Karpas-422 (cell line): ENCODE results near the gene SLC39A11. TPM values are rescaled to one million over a fixed set of nuclear protein-coding genes. Genes with fewer than 3 reads are reported as not detected.

Source experiments
- DNase-seq: peaks from one replicate; pipeline ENCODE4 v3.0.0-alpha.2; 2015
- H2AFZ ChIP-seq: fragments of 200-600 bp; sonication (generic); 2 replicates; pipeline ENCODE4 v1.6.1; 2014; ENCODE audit warnings: antibody characterized with exemption, low read length, mixed read lengths
- H3K27ac ChIP-seq: fragments of 200-600 bp; sonication (generic); 2 replicates; pipeline ENCODE4 v1.5.1; 2014; ENCODE audit warnings: mild to moderate bottlenecking, low read length, moderate library complexity
- H3K27me3 ChIP-seq: fragments of 200-600 bp; sonication (generic); 2 replicates; pipeline ENCODE4 v1.6.1; 2014; ENCODE audit warnings: low read length, mixed read lengths
- H3K36me3 ChIP-seq: fragments of 200-600 bp; sonication (generic); 2 replicates; pipeline ENCODE4 v1.6.1; 2014; ENCODE audit warnings: low read length, mixed read lengths; ENCODE audit not compliant: insufficient read depth
- H3K4me1 ChIP-seq: fragments of 200-600 bp; sonication (generic); 2 replicates; pipeline ENCODE4 v1.6.1; 2014; ENCODE audit warnings: mild to moderate bottlenecking, low read length, mixed read lengths
- H3K4me2 ChIP-seq: fragments of 200-600 bp; sonication (generic); 2 replicates; pipeline ENCODE4 v1.6.1; 2014; ENCODE audit warnings: low read length, low read depth, mild to moderate bottlenecking; ENCODE audit not compliant: poor library complexity, severe bottlenecking
- H3K4me3 ChIP-seq: fragments of 200-600 bp; sonication (generic); 2 replicates; pipeline ENCODE4 v1.5.1; 2014; ENCODE audit warnings: mild to moderate bottlenecking, antibody characterized with exemption, low read length, mixed read lengths
- H3K79me2 ChIP-seq: fragments of 200-600 bp; sonication (generic); 2 replicates; pipeline ENCODE4 v1.6.1; 2014; ENCODE audit warnings: mild to moderate bottlenecking, low read length, mixed read lengths
- H3K9ac ChIP-seq: fragments of 200-600 bp; sonication (generic); 2 replicates; pipeline ENCODE4 v1.6.0; 2014; ENCODE audit warnings: low read length
- H3K9me2 ChIP-seq: fragments of 200-600 bp; sonication (generic), shearing (Covaris generic); replicated peaks from 2 replicates; pipeline ENCODE4 v1.6.0; 2014; ENCODE audit warnings: mild to moderate bottlenecking, low read length, moderate library complexity; ENCODE audit not compliant: insufficient read depth
- H3K9me3 ChIP-seq: fragments of 300-700, 200-600 bp; sonication (generic); 2 replicates; pipeline ENCODE4 v1.6.1; 2014; ENCODE audit warnings: low read length, mixed read lengths
- H4K20me1 ChIP-seq: fragments of 200-600 bp; sonication (generic); 2 replicates; pipeline ENCODE4 v1.6.1; 2014; ENCODE audit warnings: mild to moderate bottlenecking, antibody characterized with exemption, low read length, low read depth; ENCODE audit not compliant: insufficient read depth
- total RNA-seq: library from RNA; depleted of rRNA; stranded (reverse); fragments of >200 nt; shearing (Covaris generic); gene quantifications from 2 replicates; pipeline ENCODE4 v1.2.3, GENCODE V29; 2014; ENCODE audit warnings: low replicate concordance

The SLC39A11 gene
- total RNA-seq, 1 experiment from 2014 or later: 49.6 TPM

GRCh38 chr17:72614871-72615626 lies 477.4 kb downstream of the SLC39A11 start:
- no peaks in the 10 kb centered on the region for H3K9me3 ChIP-seq
- H3K36me3 ChIP-seq: no peaks in the 10 kb centered on the region
- H3K4me2 ChIP-seq: no peak overlapping the region
- no peaks in the 10 kb centered on the region for H3K9me2 ChIP-seq
- H3K27me3 ChIP-seq: no peaks in the 10 kb centered on the region
- no peak overlapping the region for H3K9ac ChIP-seq
- no peaks in the 10 kb centered on the region for H3K4me1 ChIP-seq
- no peak overlapping the region for H3K27ac ChIP-seq
- no peak overlapping the region for H3K4me3 ChIP-seq
- H3K79me2 ChIP-seq: no peaks in the 10 kb centered on the region
- DNase-seq: no peak
- H2AFZ ChIP-seq: no peak overlapping the region
- 0 out of 2 replicates have a peak, but pooled peaks cover 4% of the 10 kb centered on the region for H4K20me1 ChIP-seq

DNA sequence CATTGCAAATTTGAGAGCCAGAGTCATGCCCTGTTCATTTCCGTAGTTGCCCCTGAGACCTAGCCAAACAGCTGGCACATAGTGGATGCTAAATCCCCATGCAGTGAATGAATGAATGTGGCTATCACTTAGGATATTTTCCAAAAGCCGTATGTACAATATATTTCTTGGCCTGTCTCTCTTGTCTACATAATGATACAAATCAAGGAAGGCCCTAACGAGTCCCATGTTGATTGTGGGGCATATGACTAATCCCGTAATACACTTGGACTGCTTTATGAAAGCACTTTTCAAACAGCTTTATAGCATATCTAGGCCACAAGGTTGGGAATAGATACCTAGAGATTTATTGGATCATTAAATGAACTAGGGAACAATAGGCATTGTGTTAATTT lies 478.0 kb downstream of the SLC39A11 start:
- H2AFZ ChIP-seq: no peak overlapping the region
- no peak overlapping the region for H3K27ac ChIP-seq
- H3K4me2 ChIP-seq: no peak overlapping the region
- no peak overlapping the region for H3K4me3 ChIP-seq
- no peak for DNase-seq
- H4K20me1 ChIP-seq: 0 out of 2 replicates have a peak, but pooled peaks cover 4% of the 10 kb centered on the region
- H3K9me3 ChIP-seq: no peaks in the 10 kb centered on the region
- no peaks in the 10 kb centered on the region for H3K79me2 ChIP-seq
- H3K36me3 ChIP-seq: no peaks in the 10 kb centered on the region
- no peak overlapping the region for H3K9ac ChIP-seq
- H3K27me3 ChIP-seq: no peaks in the 10 kb centered on the region
- H3K4me1 ChIP-seq: no peaks in the 10 kb centered on the region
- H3K9me2 ChIP-seq: no peaks in the 10 kb centered on the region

DNA sequence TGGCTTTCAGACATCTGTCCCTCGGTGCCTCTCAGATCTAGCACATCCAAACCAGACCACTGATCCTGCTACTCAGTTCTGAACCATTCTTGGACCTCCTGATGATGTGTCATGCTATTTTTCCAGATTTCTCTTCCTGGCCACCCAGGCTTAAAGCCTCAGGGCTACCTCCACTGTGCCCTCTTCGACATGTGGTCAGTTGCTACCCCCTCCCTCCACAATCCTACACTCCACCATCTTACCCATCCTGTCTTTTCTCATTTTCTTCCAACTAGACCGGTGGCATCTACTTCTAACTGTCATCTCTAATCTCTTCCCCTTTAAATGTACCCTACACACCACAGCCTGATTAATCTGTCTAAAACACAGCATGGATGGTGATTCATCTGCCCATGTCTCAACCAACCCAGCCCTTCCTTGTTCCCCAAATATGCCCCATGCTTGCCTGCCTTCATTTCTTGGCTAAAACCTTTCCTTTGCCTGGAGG lies 478.6 kb downstream of the SLC39A11 start:
- 0 out of 2 replicates have a peak, but pooled peaks cover 4% of the 10 kb centered on the region for H4K20me1 ChIP-seq
- no peaks in the 10 kb centered on the region for H3K9me2 ChIP-seq
- DNase-seq: no peak
- H3K4me3 ChIP-seq: no peak overlapping the region
- no peaks in the 10 kb centered on the region for H3K79me2 ChIP-seq
- H3K9ac ChIP-seq: no peak overlapping the region
- no peak overlapping the region for H2AFZ ChIP-seq
- H3K9me3 ChIP-seq: no peaks in the 10 kb centered on the region
- H3K4me1 ChIP-seq: no peaks in the 10 kb centered on the region
- no peak overlapping the region for H3K4me2 ChIP-seq
- no peaks in the 10 kb centered on the region for H3K36me3 ChIP-seq
- H3K27ac ChIP-seq: no peak overlapping the region
- H3K27me3 ChIP-seq: no peaks in the 10 kb centered on the region

DNA sequence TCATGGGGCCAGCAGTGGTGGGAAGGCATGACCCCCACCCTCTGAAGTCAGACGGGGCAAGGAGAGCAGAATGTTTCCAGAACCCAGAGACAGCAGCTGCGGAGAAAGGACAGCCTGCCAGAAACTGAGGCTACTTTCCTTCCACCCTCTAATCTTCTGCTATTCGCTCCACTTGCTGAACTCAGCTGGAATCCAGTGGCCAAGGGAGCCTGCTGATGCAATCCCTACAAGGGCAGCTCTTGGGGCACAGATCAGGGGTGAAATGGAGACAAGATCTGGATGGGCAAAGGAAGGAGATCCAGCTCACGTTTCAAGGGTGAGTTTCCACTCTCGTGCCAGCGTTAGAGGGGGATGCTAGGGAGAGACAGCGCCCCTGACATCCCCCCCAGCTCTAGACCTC lies 479.1 kb downstream of the SLC39A11 start:
- DNase-seq: no peak
- no peaks in the 10 kb centered on the region for H3K9me2 ChIP-seq
- H3K79me2 ChIP-seq: no peaks in the 10 kb centered on the region
- H3K27ac ChIP-seq: no peak overlapping the region
- H3K36me3 ChIP-seq: 0 out of 2 replicates have a peak, but pooled peaks cover 2% of the 10 kb centered on the region
- H3K9me3 ChIP-seq: peaks cover 2% of the 10 kb centered on the region; the same call in 1 of the 2 replicates
- no peak overlapping the region for H3K4me3 ChIP-seq
- no peak overlapping the region for H2AFZ ChIP-seq
- H4K20me1 ChIP-seq: 0 out of 2 replicates have a peak, but pooled peaks cover 4% of the 10 kb centered on the region
- H3K4me2 ChIP-seq: no peak overlapping the region
- H3K9ac ChIP-seq: no peak overlapping the region
- no peaks in the 10 kb centered on the region for H3K27me3 ChIP-seq
- H3K4me1 ChIP-seq: no peaks in the 10 kb centered on the region

- Histone ChIP-seq H3K4me1 (no peaks in the 10 kb centered on the region), H3K27me3 (no peaks in the 10 kb centered on the region), H3K79me2 (no peaks in the 10 kb centered on the region), H3K9ac (no peak overlapping the region), H3K4me3 (no peak overlapping the region), H2AFZ (no peak overlapping the region), H3K4me2 (no peak overlapping the region), H3K9me2 (no peaks in the 10 kb centered on the region), H3K27ac (no peak overlapping the region), H3K36me3 (0 out of 2 replicates have a peak, but pooled peaks cover 5% of the 10 kb centered on the region), H3K9me3 (peaks cover 11% of the 10 kb centered on the region; the same call in 1 of the 2 replicates), H4K20me1 (no peaks in the 10 kb centered on the region)
- DNase-seq: no peak
These were observed 481.3 kb downstream of the SLC39A11 start for GRCh38 chr17:72611172-72611571.

- H3K36me3 ChIP-seq: 0 out of 2 replicates have a peak, but pooled peaks cover 5% of the 10 kb centered on the region
- H4K20me1 ChIP-seq: no peaks in the 10 kb centered on the region
- H3K4me3 ChIP-seq: no peak overlapping the region
- H3K9me3 ChIP-seq: peaks cover 11% of the 10 kb centered on the region; the same call in 1 of the 2 replicates
- no peaks in the 10 kb centered on the region for H3K79me2 ChIP-seq
- H3K27me3 ChIP-seq: no peaks in the 10 kb centered on the region
- H3K4me1 ChIP-seq: no peaks in the 10 kb centered on the region
- H3K9me2 ChIP-seq: no peaks in the 10 kb centered on the region
- no peak overlapping the region for H3K27ac ChIP-seq
- no peak overlapping the region for H3K4me2 ChIP-seq
- no peak overlapping the region for H3K9ac ChIP-seq
- H2AFZ ChIP-seq: no peak overlapping the region
- DNase-seq: no peak
These were observed 483.0 kb downstream of the SLC39A11 start for GRCh38 chr17:72609501-72609900.

- no peak overlapping the region for H3K9ac ChIP-seq
- H3K27ac ChIP-seq: no peak overlapping the region
- no peaks in the 10 kb centered on the region for H3K79me2 ChIP-seq
- no peak overlapping the region for H3K4me2 ChIP-seq
- no peaks in the 10 kb centered on the region for H3K9me2 ChIP-seq
- H3K9me3 ChIP-seq: peaks cover 11% of the 10 kb centered on the region; the same call in 1 of the 2 replicates
- no peak overlapping the region for H3K4me3 ChIP-seq
- no peak for DNase-seq
- no peaks in the 10 kb centered on the region for H3K27me3 ChIP-seq
- H2AFZ ChIP-seq: no peak overlapping the region
- no peaks in the 10 kb centered on the region for H4K20me1 ChIP-seq
- H3K4me1 ChIP-seq: peaks cover under 1% of the 10 kb centered on the region
- 0 out of 2 replicates have a peak, but pooled peaks cover 5% of the 10 kb centered on the region for H3K36me3 ChIP-seq
These were observed 484.1 kb downstream of the SLC39A11 start for GRCh38 chr17:72608436-72608835.

GRCh38 chr17:72606656-72607055 lies 485.8 kb downstream of the SLC39A11 start:
- Histone ChIP-seq H3K4me3 (no peak overlapping the region), H3K4me2 (no peak overlapping the region), H3K9me3 (peaks cover 11% of the 10 kb centered on the region; the same call in 1 of the 2 replicates), H3K27me3 (no peaks in the 10 kb centered on the region), H3K36me3 (0 out of 2 replicates have a peak, but pooled peaks cover 5% of the 10 kb centered on the region), H2AFZ (no peak overlapping the region), H4K20me1 (no peaks in the 10 kb centered on the region), H3K9ac (no peak overlapping the region), H3K4me1 (peaks cover 12% of the 10 kb centered on the region), H3K9me2 (no peaks in the 10 kb centered on the region), H3K79me2 (no peaks in the 10 kb centered on the region), H3K27ac (no peak overlapping the region)
- DNase-seq: no peak
